HepG2 (cell line): ENCODE data around the gene GAL3ST3. TPM values are rescaled to one million over a fixed set of nuclear protein-coding genes. Genes with fewer than 3 reads are reported as not detected.

ENCODE experiments used
- BCL3 ChIP-seq: sonication (generic); formaldehyde crosslinking; IDR thresholded peaks from 2 replicates; pipeline ENCODE4 v1.5.1; 2020; ENCODE audit warnings: mild to moderate bottlenecking, missing genetic modification reagents, moderate library complexity
- CBFB ChIP-seq: sonication (generic); formaldehyde crosslinking; IDR thresholded peaks from 2 replicates; pipeline ENCODE4 v1.4.0; 2020; ENCODE audit warnings: missing genetic modification reagents
- ETV6 ChIP-seq: sonication (generic); formaldehyde crosslinking; conservative IDR thresholded peaks from 2 replicates; pipeline ENCODE4 v1.4.0; 2020; ENCODE audit warnings: missing genetic modification reagents
- FOXP1 ChIP-seq, 2 experiments: fragments of 450-650 bp in 1 of 2; IDR thresholded peaks; 2 replicates each; pipeline ENCODE4 v1.6.1; 2017 to 2018; ENCODE audit warnings: antibody characterized with exemption in 1 of 2
- MED13 ChIP-seq: sonication (generic); formaldehyde crosslinking; IDR thresholded peaks from 2 replicates; pipeline ENCODE4 v1.5.0; 2020; ENCODE audit warnings: missing genetic modification reagents
- MIER3 ChIP-seq: IDR thresholded peaks from 2 replicates; pipeline ENCODE4 v1.6.1; 2016; ENCODE audit warnings: missing compliant biosample characterization, borderline replicate concordance
- SALL1 ChIP-seq: sonication (generic); formaldehyde crosslinking; IDR thresholded peaks from 2 replicates; pipeline ENCODE4 v1.8.0; 2022; ENCODE audit warnings: mild to moderate bottlenecking, missing genetic modification reagents
- SIN3B ChIP-seq: fragments of 150-350 bp; IDR thresholded peaks from 2 replicates; pipeline ENCODE4 v1.6.1; 2014; ENCODE audit warnings: low read length
- SP5 ChIP-seq: IDR thresholded peaks from 2 replicates; pipeline ENCODE4 v1.6.1; 2016; ENCODE audit warnings: low read depth, borderline replicate concordance
- TCF7 ChIP-seq: sonication (generic); IDR thresholded peaks from 2 replicates; pipeline ENCODE4 v1.6.1; 2016; ENCODE audit warnings: antibody characterized with exemption, low read depth
- TOPORS ChIP-seq: sonication (generic); formaldehyde crosslinking; IDR thresholded peaks from 2 replicates; pipeline ENCODE4 v1.8.0; 2023; ENCODE audit warnings: mild to moderate bottlenecking, missing genetic modification reagents
- ZBTB7B ChIP-seq: sonication (generic); formaldehyde crosslinking; IDR thresholded peaks from 2 replicates; pipeline ENCODE4 v1.4.0; 2020; ENCODE audit warnings: missing genetic modification reagents
- ZFP62 ChIP-seq: sonication (generic); formaldehyde crosslinking; IDR thresholded peaks from 2 replicates; pipeline ENCODE4 v1.4.0; 2020; ENCODE audit warnings: missing genetic modification reagents
- ZNF18 ChIP-seq: sonication (generic); formaldehyde crosslinking; IDR thresholded peaks from 2 replicates; pipeline ENCODE4 v1.8.0; 2022; ENCODE audit warnings: mild to moderate bottlenecking, missing genetic modification reagents; ENCODE audit not compliant: insufficient replicate concordance
- ZNF326 ChIP-seq: sonication (generic); formaldehyde crosslinking; IDR thresholded peaks from 2 replicates; pipeline ENCODE4 v1.4.0; 2020; ENCODE audit warnings: missing genetic modification reagents, borderline replicate concordance
- ZNF451 ChIP-seq: sonication (generic); formaldehyde crosslinking; IDR thresholded peaks from 2 replicates; pipeline ENCODE4 v1.5.0; 2020; ENCODE audit warnings: mild to moderate bottlenecking, missing genetic modification reagents
- ZNF556 ChIP-seq: sonication (generic); formaldehyde crosslinking; IDR thresholded peaks from 2 replicates; pipeline ENCODE4 v1.4.0; 2020; ENCODE audit warnings: mild to moderate bottlenecking, missing genetic modification reagents, borderline replicate concordance
- ZNF580 ChIP-seq: IDR thresholded peaks from 2 replicates; pipeline ENCODE4 v1.6.1; 2016; ENCODE audit warnings: low read depth, borderline replicate concordance
- ZNF781 ChIP-seq: sonication (generic); formaldehyde crosslinking; IDR thresholded peaks from 2 replicates; pipeline ENCODE4 v1.5.1; 2020; ENCODE audit warnings: borderline replicate concordance, mild to moderate bottlenecking, missing genetic modification reagents; ENCODE audit errors: not compliant biosample characterization
- polyA plus RNA-seq, 8 experiments: library from polyadenylated mRNA; depleted of rRNA in 3 of 8; stranded (reverse) in 7 of 8; unstranded in 1 of 8; fragments of >200 nt; fragmentation: Illumina TruSeq in 4 of 8; extraction: Trizol in 4 of 8; gene quantifications; 2 replicates each; pipeline versions ENCODE4 v1.2.1 to v1.2.3, GENCODE V29; 2011 to 2016; ENCODE audit warnings: low read depth in 4 of 8, missing spikeins in 1 of 8, mixed read lengths in 1 of 8; ENCODE audit not compliant: insufficient read depth in 1 of 8
- total RNA-seq, 5 experiments: library from RNA; depleted of rRNA; stranded (reverse); fragments of >200 nt; fragmentation: Illumina TruSeq; extraction: Trizol; gene quantifications; 2 replicates each; pipeline ENCODE4 v1.2.3, GENCODE V29; 2016; ENCODE audit warnings: low read depth in 1 of 5
- TF ChIP-seq, protein P1 (sequence below): sonication (generic); formaldehyde crosslinking; IDR thresholded peaks from 2 replicates; pipeline ENCODE4 v1.8.1; 2023; ENCODE audit warnings: mild to moderate bottlenecking, inconsistent platforms, moderate library complexity, missing genetic modification reagents, borderline replicate concordance
- TF ChIP-seq, protein P2 (sequence below): sonication (generic); formaldehyde crosslinking; IDR thresholded peaks from 2 replicates; pipeline ENCODE4 v1.4.0; 2020; ENCODE audit warnings: mild to moderate bottlenecking, missing genetic modification reagents
- TF ChIP-seq, protein P3 (sequence below): IDR thresholded peaks from 2 replicates; pipeline ENCODE4 v1.6.1; 2018; ENCODE audit warnings: missing genetic modification reagents

Gene GAL3ST3
- total and polyA plus RNA-seq, 2 of the 13 experiments (the other 11 are each of a cell fraction or from before 2014, with no cell fraction given), result not detected

DNA sequence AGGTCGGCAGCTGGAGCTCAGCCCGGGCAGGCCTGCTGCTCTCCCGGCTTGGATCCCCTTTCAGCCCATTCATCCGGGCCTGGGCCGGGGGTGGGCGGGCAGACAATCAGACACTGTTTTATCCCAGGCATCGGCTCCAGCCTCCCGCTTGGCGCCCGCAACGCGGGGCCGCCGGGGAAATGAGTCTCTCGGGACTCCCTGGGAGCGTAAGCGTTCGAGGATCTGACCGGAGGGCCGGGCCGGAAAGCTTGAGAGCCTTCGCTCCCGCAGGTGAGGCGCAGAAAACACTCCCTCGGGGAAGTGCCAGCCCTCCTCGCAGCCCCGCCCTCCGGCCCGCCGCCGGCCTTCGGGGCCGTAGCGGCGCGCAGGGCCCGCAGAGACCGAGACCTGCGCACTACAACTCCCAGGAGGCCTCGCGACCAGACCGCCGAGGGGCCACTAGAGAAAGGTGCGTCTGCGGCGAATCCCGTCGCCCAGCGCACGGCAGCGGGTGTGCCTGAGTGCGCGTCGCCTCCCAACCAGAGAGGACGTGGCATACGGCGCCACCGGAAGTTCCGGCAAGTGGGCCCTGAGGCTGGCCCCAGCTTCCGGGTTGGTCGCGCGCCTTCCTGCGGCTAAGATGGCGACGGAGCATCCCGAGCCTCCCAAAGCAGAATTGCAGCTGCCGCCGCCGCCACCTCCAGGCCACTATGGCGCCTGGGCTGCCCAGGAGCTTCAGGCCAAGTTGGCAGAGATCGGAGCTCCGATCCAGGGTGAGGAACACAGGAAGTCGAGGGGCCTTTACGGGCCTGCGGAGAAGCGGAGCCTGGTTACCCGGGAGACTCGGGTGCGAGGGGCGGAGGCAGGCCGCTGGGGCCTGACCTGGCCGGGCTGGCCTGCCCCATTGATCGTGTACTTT is 3.1 kb upstream of the GAL3ST3 start, which contains the start of gene SF3B2 (continued):
- TF ChIP-seq ZBTB7B (CRISPR knock-in tag) (peak; percentile 31; the same call in 1 of the 2 replicates), SIN3B (peak; percentile 70), BCL3 (CRISPR knock-in tag) (peak; percentile 39), ETV6 (CRISPR knock-in tag) (peak; percentile 83), MIER3 (CRISPR knock-in tag) (0 out of 2 replicates have a peak, but pooled peaks have one; percentile 91), ZNF781 (CRISPR knock-in tag) (peak; percentile 66), SALL1 (CRISPR knock-in tag) (peak; percentile 76; the same call in 1 of the 2 replicates), SP5 (CRISPR knock-in tag) (peak; percentile 61), ZNF326 (CRISPR knock-in tag) (no peak), ZFP62 (CRISPR knock-in tag) (no peak), TCF7 (no peak), CBFB (CRISPR knock-in tag) (peak; percentile 92), ZNF451 (CRISPR knock-in tag) (no peak), FOXP1 (IDR thresholded peaks at IDR 0.05) (no peak), FOXP1 (CRISPR knock-in tag; IDR thresholded peaks at IDR 0.05) (peak; percentile 33), ZNF580 (peak; percentile 78; the same call in 1 of the 2 replicates), TOPORS (peak; percentile 79; the same call in 1 of the 2 replicates), ZNF18 (CRISPR knock-in tag) (peak; percentile 88), MED13 (CRISPR knock-in tag) (0 out of 2 replicates have a peak, but pooled peaks have one; percentile 16), ZNF556 (CRISPR knock-in tag) (peak; percentile 85; the same call in 1 of the 2 replicates)
- TF ChIP-seq, protein P1, sequence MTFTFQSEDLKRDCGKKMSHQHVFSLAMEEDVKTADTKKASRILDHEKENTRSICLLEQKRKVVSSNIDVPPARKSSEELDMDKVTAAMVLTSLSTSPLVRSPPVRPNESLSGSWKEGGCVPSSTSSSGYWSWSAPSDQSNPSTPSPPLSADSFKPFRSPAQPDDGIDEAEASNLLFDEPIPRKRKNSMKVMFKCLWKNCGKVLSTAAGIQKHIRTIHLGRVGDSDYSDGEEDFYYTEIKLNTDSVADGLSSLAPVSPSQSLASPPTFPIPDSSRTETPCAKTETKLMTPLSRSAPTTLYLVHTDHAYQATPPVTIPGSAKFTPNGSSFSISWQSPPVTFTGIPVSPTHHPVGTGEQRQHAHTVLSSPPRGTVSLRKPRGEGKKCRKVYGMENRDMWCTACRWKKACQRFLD, result 0 out of 2 replicates have a peak, but pooled peaks have one; percentile 86
- TF ChIP-seq, protein P2, sequence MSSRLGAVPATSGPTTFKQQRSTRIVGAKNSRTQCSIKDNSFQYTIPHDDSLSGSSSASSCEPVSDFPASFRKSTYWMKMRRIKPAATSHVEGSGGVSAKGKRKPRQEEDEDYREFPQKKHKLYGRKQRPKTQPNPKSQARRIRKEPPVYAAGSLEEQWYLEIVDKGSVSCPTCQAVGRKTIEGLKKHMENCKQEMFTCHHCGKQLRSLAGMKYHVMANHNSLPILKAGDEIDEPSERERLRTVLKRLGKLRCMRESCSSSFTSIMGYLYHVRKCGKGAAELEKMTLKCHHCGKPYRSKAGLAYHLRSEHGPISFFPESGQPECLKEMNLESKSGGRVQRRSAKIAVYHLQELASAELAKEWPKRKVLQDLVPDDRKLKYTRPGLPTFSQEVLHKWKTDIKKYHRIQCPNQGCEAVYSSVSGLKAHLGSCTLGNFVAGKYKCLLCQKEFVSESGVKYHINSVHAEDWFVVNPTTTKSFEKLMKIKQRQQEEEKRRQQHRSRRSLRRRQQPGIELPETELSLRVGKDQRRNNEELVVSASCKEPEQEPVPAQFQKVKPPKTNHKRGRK, result no peak
- TF ChIP-seq, protein P3, sequence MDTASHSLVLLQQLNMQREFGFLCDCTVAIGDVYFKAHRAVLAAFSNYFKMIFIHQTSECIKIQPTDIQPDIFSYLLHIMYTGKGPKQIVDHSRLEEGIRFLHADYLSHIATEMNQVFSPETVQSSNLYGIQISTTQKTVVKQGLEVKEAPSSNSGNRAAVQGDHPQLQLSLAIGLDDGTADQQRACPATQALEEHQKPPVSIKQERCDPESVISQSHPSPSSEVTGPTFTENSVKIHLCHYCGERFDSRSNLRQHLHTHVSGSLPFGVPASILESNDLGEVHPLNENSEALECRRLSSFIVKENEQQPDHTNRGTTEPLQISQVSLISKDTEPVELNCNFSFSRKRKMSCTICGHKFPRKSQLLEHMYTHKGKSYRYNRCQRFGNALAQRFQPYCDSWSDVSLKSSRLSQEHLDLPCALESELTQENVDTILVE (CRISPR knock-in tag), result peak; percentile 59; the same call in 1 of the 2 replicates
